Mammary epithelial cell (primary cell): ENCODE data around the gene SSH3.

Experiments
- EZH2 ChIP-seq: IDR thresholded peaks from 2 replicates; pipeline ENCODE4 v1.6.1; 2012; ENCODE audit warnings: low read length, inconsistent platforms, borderline replicate concordance
- TF ChIP-seq, protein P1 (sequence below), 2 donors: IDR thresholded peaks in 1 of 2; conservative IDR thresholded peaks in 1 of 2; 2 replicates each; pipeline ENCODE4 v1.5.1; 2011 to 2012; ENCODE audit warnings: inconsistent platforms in 2 of 2, low read length in 2 of 2, mild to moderate bottlenecking in 2 of 2, control low read depth in 1 of 2, low read depth in 1 of 2; ENCODE audit not compliant: insufficient read depth in 1 of 2; ENCODE audit errors: extremely low read depth in 1 of 2

DNA sequence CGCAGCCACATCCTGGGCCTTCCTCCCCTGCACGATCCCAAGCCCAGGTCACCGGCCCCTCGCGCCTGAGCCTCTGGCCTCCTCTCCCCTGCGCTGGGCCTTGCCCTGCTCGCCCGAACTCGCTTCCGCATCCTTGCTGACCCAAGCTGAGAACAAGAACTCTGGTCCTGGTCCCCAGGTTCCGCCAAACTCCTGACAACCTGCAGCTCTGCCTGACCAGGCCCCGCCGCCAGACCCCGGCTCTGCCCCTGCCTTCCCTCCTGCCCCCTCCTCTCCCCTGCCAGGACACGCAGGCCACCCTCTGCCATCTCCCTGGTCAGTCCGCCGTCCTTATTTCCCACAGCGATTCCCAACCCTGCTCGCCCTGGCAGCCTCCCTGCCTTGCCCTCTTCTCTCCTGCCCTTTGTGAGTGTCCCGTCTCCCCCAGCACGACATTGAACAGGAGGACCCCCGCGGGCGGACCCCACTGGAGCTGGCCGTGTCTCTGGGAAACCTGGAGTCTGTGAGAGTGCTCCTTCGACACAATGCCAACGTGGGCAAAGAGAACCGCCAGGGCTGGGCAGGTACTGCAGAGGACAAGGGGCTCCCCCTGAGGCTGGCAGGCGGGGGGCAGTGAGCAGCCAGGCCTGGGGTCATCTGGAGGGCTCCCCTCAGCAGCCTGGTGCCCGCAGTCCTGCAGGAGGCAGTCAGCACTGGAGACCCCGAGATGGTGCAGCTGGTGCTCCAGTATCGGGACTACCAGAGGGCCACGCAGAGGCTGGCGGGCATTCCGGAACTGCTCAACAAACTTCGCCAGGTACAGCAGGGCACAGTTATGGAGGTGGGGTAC, 13.5 kb upstream of the SSH3 start:
- TF ChIP-seq EZH2 = no peak
- TF ChIP-seq, protein P1, sequence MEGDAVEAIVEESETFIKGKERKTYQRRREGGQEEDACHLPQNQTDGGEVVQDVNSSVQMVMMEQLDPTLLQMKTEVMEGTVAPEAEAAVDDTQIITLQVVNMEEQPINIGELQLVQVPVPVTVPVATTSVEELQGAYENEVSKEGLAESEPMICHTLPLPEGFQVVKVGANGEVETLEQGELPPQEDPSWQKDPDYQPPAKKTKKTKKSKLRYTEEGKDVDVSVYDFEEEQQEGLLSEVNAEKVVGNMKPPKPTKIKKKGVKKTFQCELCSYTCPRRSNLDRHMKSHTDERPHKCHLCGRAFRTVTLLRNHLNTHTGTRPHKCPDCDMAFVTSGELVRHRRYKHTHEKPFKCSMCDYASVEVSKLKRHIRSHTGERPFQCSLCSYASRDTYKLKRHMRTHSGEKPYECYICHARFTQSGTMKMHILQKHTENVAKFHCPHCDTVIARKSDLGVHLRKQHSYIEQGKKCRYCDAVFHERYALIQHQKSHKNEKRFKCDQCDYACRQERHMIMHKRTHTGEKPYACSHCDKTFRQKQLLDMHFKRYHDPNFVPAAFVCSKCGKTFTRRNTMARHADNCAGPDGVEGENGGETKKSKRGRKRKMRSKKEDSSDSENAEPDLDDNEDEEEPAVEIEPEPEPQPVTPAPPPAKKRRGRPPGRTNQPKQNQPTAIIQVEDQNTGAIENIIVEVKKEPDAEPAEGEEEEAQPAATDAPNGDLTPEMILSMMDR (conservative IDR thresholded peaks at IDR 0.05 in 1 of 2, IDR thresholded peaks at IDR 0.05 in 1 of 2; ENCODE audit: extremely low read depth in 1 of 2, insufficient read depth in 1 of 2, low read depth in 1 of 2, low read length in 2 of 2) = no peak
